ENCODE results near the gene WDR81. TPM values are rescaled to one million over a fixed set of nuclear protein-coding genes. Genes with fewer than 3 reads are reported as not detected.

WDR81 gene
- total RNA-seq, 2 experiments from 2014 or later: 7.0 to 8.0 TPM

GRCh38 chr17:1752425-1753262 is 28.1 kb downstream of the WDR81 start:
- no peak for TF ChIP-seq CTCF (IDR thresholded peaks at IDR 0.05)
- Mint-ChIP-seq H3K27me3 (no peaks in the 10 kb centered on the region), H3K4me1 (ENCODE audit: low read depth) (peaks cover 4% of the 10 kb centered on the region), H3K4me3 (no peak overlapping the region), H3K9me3 (no peaks in the 10 kb centered on the region), H3K27ac (no peak overlapping the region), H3K36me3 (ENCODE audit: low read depth) (no peaks in the 10 kb centered on the region)
- DNase-seq: peak; percentile 14
- ATAC-seq: no peak
- ChIA-PET POLR2A (interaction anchor here (0.6 kb wide), 1 partner anchor 145 kb away, joined by 5 read pairs; no protein-coding TSS in a partner anchor), CTCF (interaction anchor here (1.0 to 1.5 kb wide), 2 partner anchors 15 to 39 kb away, joined by 3 read pairs; no protein-coding TSS in a partner anchor)
- intact Hi-C loops (cut with micrococcal nuclease): no loop called here

- ChIA-PET POLR2A (no interaction called here), CTCF (interaction anchor here (1.0 to 1.1 kb wide), 2 partner anchors 40 to 84 kb away, joined by 3 read pairs; no protein-coding TSS in a partner anchor)
- no peaks in the 10 kb centered on the region for H3K27me3 Mint-ChIP-seq
- no peaks in the 10 kb centered on the region for H3K36me3 Mint-ChIP-seq (ENCODE audit: low read depth)
- H3K4me1 Mint-ChIP-seq (ENCODE audit: low read depth): peaks cover 4% of the 10 kb centered on the region
- ATAC-seq (no peak), DNase-seq (no peak)
- H3K27ac Mint-ChIP-seq: no peak overlapping the region
- no peak overlapping the region for H3K4me3 Mint-ChIP-seq
- TF ChIP-seq CTCF (IDR thresholded peaks at IDR 0.05): no peak
- intact Hi-C loops (cut with micrococcal nuclease): no loop called here
- no peaks in the 10 kb centered on the region for H3K9me3 Mint-ChIP-seq
These were observed 29.4 kb downstream of the WDR81 start for GRCh38 chr17:1753767-1754429.

- ChIA-PET CTCF (interaction anchor here (1.1 kb wide), 1 partner anchor 85 kb away, joined by 3 read pairs; no protein-coding TSS in a partner anchor), POLR2A (interaction anchor here (1.0 kb wide), 1 partner anchor 75 kb away, joined by 3 read pairs; no protein-coding TSS in a partner anchor)
- Mint-ChIP-seq H3K36me3 (ENCODE audit: low read depth) (no peaks in the 10 kb centered on the region), H3K27me3 (no peaks in the 10 kb centered on the region), H3K27ac (no peak overlapping the region), H3K4me3 (no peak overlapping the region), H3K9me3 (no peaks in the 10 kb centered on the region), H3K4me1 (ENCODE audit: low read depth) (peaks cover 4% of the 10 kb centered on the region)
- intact Hi-C loops (cut with micrococcal nuclease): no loop called here
- ATAC-seq (no peak), DNase-seq (no peak)
- no peak for TF ChIP-seq CTCF (IDR thresholded peaks at IDR 0.05)
These were observed 30.1 kb downstream of the WDR81 start for GRCh38 chr17:1754430-1755112.

GRCh38 chr17:1755252-1755826 is 30.8 kb downstream of the WDR81 start:
- H3K36me3 Mint-ChIP-seq (ENCODE audit: low read depth): no peaks in the 10 kb centered on the region
- H3K4me3 Mint-ChIP-seq: no peak overlapping the region
- H3K27me3 Mint-ChIP-seq: no peaks in the 10 kb centered on the region
- ChIA-PET CTCF (no interaction called here), POLR2A (interaction anchor here (1.0 kb wide), 1 partner anchor 74 kb away, joined by 3 read pairs; no protein-coding TSS in a partner anchor)
- no peak for TF ChIP-seq CTCF (IDR thresholded peaks at IDR 0.05)
- ATAC-seq (no peak), DNase-seq (no peak)
- no peak overlapping the region for H3K27ac Mint-ChIP-seq
- peaks cover 4% of the 10 kb centered on the region for H3K4me1 Mint-ChIP-seq (ENCODE audit: low read depth)
- intact Hi-C loops (cut with micrococcal nuclease): no loop called here
- H3K9me3 Mint-ChIP-seq: no peaks in the 10 kb centered on the region

Data from activated CD8-positive, alpha-beta T cell treated with anti-CD3 and anti-CD28 coated beads for 36 hours (primary cell).